ENCODE measurements around the gene TMEM91.

Gene TMEM91

DNA sequence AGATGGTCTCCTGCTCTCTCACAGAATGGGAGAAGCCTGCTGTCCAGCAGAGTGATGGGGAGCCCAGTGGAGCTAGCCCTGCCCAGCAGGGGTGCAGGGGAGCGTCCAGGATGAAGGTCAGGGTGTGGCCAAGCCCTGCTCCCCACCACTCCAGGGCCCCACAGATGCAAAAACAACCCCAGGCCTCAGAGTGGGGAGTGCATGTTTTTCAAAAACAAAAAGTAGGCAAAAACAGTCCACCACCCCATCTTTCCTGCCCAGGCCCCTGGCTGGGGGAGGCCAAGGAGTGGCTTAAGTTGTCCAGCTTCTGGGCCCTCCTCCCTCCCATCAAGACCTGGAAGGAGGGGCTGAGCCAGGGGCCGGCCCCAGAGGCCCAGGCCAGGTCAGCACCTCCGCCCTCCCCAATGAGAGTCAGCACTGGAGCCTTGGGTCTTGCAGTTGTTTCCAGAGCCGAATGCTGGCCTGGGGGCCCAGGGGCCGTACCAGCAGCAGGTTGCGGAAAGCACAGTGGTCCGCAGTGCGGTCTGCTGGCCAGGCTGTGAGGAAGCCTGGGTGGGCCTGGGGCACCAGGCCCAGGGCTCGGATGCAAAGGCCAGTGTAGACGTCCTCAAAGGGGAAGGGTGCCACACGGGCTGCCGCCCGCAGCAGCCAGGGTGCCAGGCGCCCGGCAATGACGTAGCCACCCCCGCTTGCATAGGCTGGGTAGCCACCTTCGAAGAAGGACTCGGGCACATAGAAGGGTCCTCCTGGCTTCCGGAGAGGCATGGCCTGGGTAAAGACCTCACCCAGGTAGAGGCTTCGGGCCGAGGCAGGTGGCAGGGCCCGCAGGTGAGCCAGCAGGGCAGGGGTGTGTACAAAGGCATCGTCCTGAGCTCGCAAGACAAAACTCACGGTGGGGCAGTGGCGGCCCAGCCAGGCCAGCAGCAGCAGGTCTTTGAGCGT is 49.1 kb downstream of the TMEM91 start:
- no peaks in the 10 kb centered on the region for H3F3A ChIP-seq (ENCODE audit: insufficient read depth, low read length)
- no peaks in the 10 kb centered on the region for H3K4me1 ChIP-seq (ENCODE audit: low read length)
- no peak overlapping the region for H3K27ac ChIP-seq (ENCODE audit: low read length)
- no peak overlapping the region for H3K9ac ChIP-seq (ENCODE audit: low read length)
- no peak overlapping the region for H3K4me3 ChIP-seq (ENCODE audit: low read length)
- DNase-seq = no peak
- H2AFZ ChIP-seq (ENCODE audit: low read length) = no peak overlapping the region
- H3K79me2 ChIP-seq (ENCODE audit: low read length) = no peaks in the 10 kb centered on the region
- H3K4me2 ChIP-seq (ENCODE audit: low read depth, low read length) = no peak overlapping the region
- H3K36me3 ChIP-seq (replicated peaks; ENCODE audit: insufficient read depth, low read length) = no peaks in the 10 kb centered on the region
- H3K27me3 ChIP-seq (replicated peaks; ENCODE audit: insufficient read depth, low read length) = no peaks in the 10 kb centered on the region
- TF ChIP-seq, protein P1, sequence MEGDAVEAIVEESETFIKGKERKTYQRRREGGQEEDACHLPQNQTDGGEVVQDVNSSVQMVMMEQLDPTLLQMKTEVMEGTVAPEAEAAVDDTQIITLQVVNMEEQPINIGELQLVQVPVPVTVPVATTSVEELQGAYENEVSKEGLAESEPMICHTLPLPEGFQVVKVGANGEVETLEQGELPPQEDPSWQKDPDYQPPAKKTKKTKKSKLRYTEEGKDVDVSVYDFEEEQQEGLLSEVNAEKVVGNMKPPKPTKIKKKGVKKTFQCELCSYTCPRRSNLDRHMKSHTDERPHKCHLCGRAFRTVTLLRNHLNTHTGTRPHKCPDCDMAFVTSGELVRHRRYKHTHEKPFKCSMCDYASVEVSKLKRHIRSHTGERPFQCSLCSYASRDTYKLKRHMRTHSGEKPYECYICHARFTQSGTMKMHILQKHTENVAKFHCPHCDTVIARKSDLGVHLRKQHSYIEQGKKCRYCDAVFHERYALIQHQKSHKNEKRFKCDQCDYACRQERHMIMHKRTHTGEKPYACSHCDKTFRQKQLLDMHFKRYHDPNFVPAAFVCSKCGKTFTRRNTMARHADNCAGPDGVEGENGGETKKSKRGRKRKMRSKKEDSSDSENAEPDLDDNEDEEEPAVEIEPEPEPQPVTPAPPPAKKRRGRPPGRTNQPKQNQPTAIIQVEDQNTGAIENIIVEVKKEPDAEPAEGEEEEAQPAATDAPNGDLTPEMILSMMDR (IDR thresholded peaks at IDR 0.05; ENCODE audit: low read length) = no peak
- TF ChIP-seq EZH2 (optimal IDR thresholded peaks at IDR 0.05; ENCODE audit: low read depth, low read length) (no peak), EZH2phosphoT487 (IDR thresholded peaks at IDR 0.05; ENCODE audit: low read length) (no peak)
- no peaks in the 10 kb centered on the region for H4K20me1 ChIP-seq (ENCODE audit: insufficient read depth, low read length)
- H3K9me2 ChIP-seq (replicated peaks; ENCODE audit: insufficient read depth, low read length) = no peaks in the 10 kb centered on the region
- H3K9me3 ChIP-seq (replicated peaks; ENCODE audit: insufficient read depth, low read length) = no peaks in the 10 kb centered on the region

DNA sequence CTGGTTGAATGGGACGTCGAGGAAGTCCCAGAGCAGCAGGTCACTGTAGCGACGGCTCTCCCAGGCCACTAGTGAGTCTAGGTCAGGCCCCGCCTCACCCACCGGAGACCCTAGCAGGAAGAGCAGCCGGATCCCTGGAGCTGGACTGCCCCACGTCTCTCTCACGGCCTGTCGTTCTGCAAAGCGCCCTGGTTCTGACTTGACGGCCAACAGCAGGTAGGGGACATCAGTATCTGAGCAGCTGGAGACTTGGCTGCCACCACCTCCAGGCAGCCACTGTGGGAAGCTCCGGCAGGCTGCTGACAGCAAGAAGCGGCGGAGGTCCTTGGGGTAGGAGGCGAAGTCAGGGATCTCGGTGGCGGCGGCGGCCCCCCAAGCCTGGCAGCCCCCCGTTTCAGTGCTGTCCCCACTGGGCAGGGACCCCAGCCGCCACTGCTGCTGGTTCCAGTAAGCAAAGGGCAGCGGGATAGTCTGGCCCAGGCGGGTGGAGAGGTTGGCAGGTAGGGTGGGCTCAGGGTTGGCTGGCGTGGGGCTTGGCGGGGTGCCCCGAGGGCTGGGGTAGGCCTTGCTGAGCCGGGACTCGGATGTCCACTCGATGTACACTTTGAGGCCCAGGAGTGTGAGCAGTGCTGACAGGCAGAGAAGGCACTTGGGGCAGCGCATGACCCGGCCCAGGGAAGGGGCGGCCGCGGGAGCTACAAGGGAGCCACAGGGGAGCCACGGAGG is 49.9 kb downstream of the TMEM91 start:
- Histone ChIP-seq H3K9me3 (replicated peaks; ENCODE audit: insufficient read depth, low read length) (no peaks in the 10 kb centered on the region), H3K36me3 (replicated peaks; ENCODE audit: insufficient read depth, low read length) (no peaks in the 10 kb centered on the region), H3K4me3 (ENCODE audit: low read length) (no peak overlapping the region), H2AFZ (ENCODE audit: low read length) (no peak overlapping the region), H3K9ac (ENCODE audit: low read length) (no peak overlapping the region), H3K27me3 (replicated peaks; ENCODE audit: insufficient read depth, low read length) (no peaks in the 10 kb centered on the region), H3K4me2 (ENCODE audit: low read depth, low read length) (no peak overlapping the region), H4K20me1 (ENCODE audit: insufficient read depth, low read length) (no peaks in the 10 kb centered on the region), H3K79me2 (ENCODE audit: low read length) (no peaks in the 10 kb centered on the region), H3K4me1 (ENCODE audit: low read length) (no peaks in the 10 kb centered on the region), H3K27ac (ENCODE audit: low read length) (no peak overlapping the region), H3K9me2 (replicated peaks; ENCODE audit: insufficient read depth, low read length) (no peaks in the 10 kb centered on the region), H3F3A (ENCODE audit: insufficient read depth, low read length) (no peaks in the 10 kb centered on the region)
- no peak for DNase-seq
- TF ChIP-seq EZH2phosphoT487 (IDR thresholded peaks at IDR 0.05; ENCODE audit: low read length) (no peak), EZH2 (optimal IDR thresholded peaks at IDR 0.05; ENCODE audit: low read depth, low read length) (no peak)
- TF ChIP-seq, protein P1 (IDR thresholded peaks at IDR 0.05; ENCODE audit: low read length) = no peak

DNA sequence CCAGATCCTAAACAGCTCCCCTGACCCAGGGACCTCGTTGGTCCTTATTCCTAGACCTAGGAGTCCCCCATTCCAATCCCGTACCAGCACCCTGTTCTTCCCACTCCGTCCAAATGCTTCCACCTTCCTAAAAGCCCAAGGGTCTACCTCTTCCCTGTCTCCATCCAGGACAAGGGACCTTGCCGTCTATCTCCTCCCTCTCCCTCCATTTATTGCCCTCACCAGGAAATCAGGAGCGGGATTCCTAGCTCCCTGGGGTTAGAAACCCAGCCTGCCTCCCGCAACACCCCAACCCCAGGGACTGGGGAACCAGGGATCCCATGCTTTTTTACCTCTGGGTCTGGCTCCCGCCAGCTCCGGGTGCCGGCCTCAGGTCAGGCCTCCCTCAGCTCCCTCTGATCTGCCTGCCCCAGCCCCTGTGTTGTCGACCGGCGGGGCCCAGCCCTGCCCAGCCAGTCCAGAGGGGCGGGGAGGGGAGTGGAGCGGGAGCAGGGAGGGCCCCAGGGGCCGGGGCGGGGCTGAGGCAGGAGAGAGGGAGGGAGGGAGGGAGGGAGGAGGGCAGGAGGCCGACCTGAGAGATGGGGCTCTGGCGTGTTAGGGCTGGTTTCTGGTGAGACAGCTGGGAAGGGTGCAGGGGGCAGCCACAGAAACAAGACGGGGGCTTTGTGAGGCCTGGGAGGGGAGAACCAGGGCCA is 50.8 kb downstream of the TMEM91 start, which contains the start of gene B3GNT8:
B3GNT8 (minus strand) TSS at position 423 of the 695 bp plus-strand sequence. CDS start 596 bp downstream, outside the sequence.
- H3K9me3 ChIP-seq (replicated peaks; ENCODE audit: insufficient read depth, low read length) = no peaks in the 10 kb centered on the region
- no peaks in the 10 kb centered on the region for H3K27me3 ChIP-seq (replicated peaks; ENCODE audit: insufficient read depth, low read length)
- no peak within 1 kb of the TSS for H3K27ac ChIP-seq (ENCODE audit: low read length)
- H3K36me3 ChIP-seq (replicated peaks; ENCODE audit: insufficient read depth, low read length) = no peaks in the 10 kb centered on the region
- no peak within 1 kb of the TSS for H2AFZ ChIP-seq (ENCODE audit: low read length)
- H3K4me2 ChIP-seq (ENCODE audit: low read depth, low read length) = no peak within 1 kb of the TSS
- no peaks in the 10 kb centered on the region for H3K79me2 ChIP-seq (ENCODE audit: low read length)
- H3K9me2 ChIP-seq (replicated peaks; ENCODE audit: insufficient read depth, low read length) = no peaks in the 10 kb centered on the region
- H3K4me3 ChIP-seq (ENCODE audit: low read length) = no peak within 1 kb of the TSS
- H3K4me1 ChIP-seq (ENCODE audit: low read length) = no peaks in the 10 kb centered on the region
- DNase-seq = no peak
- no peaks in the 10 kb centered on the region for H4K20me1 ChIP-seq (ENCODE audit: insufficient read depth, low read length)
- no peaks in the 10 kb centered on the region for H3F3A ChIP-seq (ENCODE audit: insufficient read depth, low read length)
- no peak within 1 kb of the TSS for H3K9ac ChIP-seq (ENCODE audit: low read length)
- TF ChIP-seq EZH2 (optimal IDR thresholded peaks at IDR 0.05; ENCODE audit: low read depth, low read length) = no peak
- TF ChIP-seq, protein P1 (IDR thresholded peaks at IDR 0.05; ENCODE audit: low read length) = no peak
- no peak for TF ChIP-seq EZH2phosphoT487 (IDR thresholded peaks at IDR 0.05; ENCODE audit: low read length)
